GM12873 (cell line): ENCODE measurements around the gene PARP3.

Experiments
- TF ChIP-seq, protein P1 (sequence below): IDR thresholded peaks from 2 replicates; pipeline ENCODE4 v1.5.1; 2012; ENCODE audit warnings: low read depth, mild to moderate bottlenecking, moderate library complexity, low read length, control low read depth; ENCODE audit not compliant: insufficient read depth; ENCODE audit errors: missing control alignments

The PARP3 gene

DNA sequence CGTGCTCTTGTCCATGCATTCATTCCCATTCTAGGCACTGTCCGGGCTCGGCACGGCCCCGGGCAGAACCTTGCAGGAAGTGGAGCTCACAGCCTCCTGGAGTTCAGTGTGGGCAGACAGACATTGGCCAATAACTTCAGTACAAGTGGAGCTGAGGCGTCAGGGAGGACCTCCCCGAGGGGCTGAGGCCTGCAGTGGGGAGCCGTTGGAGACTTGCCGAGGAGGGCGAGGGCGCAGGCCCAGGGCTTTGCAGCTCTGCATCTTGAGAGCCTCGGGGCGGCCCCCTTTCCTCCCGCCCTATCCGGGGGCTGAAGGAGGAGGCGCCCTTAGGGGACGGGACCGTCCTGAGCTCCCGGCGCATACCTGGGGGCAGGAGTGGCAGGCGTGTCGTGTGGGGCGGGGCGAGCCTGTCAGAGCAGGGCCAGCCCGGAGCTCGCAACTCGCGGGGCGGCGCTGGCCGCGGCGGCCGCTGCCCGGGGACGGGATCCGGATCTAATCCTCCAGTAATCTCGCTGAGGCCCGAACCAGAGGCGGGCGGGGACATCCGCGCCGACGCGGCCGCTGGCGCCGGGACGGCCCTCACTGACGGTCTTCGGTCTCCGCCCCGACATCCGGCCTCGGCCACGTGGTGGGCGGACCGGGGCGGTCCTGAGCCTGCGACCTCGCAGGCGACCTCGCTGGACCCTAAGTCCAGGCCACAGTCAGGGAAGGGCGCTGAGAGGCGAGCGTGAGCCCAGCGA is 40.8 kb downstream of the PARP3 start, which contains the start of gene ACY1:
Gene ACY1 (plus strand): TSS at position 698 of the 740 bp plus-strand sequence. CDS start 530 bp downstream, outside the sequence.
- TF ChIP-seq, protein P1, sequence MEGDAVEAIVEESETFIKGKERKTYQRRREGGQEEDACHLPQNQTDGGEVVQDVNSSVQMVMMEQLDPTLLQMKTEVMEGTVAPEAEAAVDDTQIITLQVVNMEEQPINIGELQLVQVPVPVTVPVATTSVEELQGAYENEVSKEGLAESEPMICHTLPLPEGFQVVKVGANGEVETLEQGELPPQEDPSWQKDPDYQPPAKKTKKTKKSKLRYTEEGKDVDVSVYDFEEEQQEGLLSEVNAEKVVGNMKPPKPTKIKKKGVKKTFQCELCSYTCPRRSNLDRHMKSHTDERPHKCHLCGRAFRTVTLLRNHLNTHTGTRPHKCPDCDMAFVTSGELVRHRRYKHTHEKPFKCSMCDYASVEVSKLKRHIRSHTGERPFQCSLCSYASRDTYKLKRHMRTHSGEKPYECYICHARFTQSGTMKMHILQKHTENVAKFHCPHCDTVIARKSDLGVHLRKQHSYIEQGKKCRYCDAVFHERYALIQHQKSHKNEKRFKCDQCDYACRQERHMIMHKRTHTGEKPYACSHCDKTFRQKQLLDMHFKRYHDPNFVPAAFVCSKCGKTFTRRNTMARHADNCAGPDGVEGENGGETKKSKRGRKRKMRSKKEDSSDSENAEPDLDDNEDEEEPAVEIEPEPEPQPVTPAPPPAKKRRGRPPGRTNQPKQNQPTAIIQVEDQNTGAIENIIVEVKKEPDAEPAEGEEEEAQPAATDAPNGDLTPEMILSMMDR: no peak

DNA sequence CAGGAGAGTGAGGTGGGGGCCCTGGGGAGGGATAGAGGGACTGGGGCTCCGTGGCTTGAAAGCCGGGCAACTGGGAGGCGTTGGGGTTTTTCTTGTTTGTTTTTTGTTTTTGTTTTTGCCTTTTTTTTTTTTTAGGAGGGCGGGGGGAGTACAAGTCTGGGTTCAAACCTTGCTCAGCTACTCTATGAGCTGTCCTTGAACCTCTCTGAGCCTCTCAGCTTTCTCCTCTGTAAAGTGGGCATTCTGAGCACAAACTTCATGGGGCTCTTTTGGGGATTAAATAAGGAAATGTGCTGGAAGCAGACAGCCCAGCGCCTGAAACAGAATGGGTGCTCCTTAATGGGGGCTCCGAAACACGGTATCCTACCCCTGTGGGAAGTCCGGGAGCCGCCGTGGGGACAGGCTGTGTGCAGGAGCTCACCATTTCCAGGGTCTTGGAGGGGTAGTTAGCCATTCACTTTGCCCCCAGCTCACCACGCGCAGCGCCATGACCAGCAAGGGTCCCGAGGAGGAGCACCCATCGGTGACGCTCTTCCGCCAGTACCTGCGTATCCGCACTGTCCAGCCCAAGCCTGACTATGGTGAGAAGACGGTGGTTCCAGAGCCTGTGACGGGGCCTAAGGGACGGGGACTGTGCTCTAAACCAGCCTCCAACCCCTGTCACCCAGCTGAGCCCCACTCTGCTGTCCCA is 41.6 kb downstream of the PARP3 start:
- TF ChIP-seq, protein P1: no peak

DNA sequence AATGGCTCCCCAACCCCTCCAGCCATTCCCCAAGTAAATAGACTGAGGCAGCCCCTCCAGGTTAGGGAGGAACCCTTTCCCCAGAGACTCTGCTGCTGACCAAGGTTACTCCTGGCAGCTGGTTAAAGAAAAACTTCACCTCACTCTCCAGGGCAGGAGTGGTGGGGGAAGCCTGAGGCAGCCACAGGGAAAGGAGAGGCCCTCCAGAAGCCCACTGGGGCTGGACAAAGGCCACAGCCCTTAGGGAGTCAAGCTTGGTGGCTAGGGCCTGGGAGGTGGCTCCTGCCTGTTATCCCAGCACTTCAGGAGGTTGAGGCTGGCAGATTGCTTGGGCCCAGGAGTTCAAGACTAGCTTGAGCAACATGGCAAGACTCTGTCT is 42.1 kb downstream of the PARP3 start:
- TF ChIP-seq, protein P1: no peak

DNA sequence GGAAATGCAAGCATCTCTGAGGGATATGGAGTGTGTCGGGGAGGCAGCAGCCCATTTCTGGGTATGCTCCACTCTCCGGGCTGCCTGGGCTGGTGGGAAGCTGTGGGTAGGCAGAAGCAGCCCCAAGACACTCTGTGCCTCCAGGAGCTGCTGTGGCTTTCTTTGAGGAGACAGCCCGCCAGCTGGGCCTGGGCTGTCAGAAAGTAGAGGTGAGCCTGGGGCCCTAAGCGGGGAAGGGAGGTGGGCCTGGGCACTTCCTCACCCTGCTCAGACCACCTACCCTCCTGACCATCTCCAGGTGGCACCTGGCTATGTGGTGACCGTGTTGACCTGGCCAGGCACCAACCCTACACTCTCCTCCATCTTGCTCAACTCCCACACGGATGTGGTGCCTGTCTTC is 42.9 kb downstream of the PARP3 start:
- TF ChIP-seq, protein P1: no peak

DNA sequence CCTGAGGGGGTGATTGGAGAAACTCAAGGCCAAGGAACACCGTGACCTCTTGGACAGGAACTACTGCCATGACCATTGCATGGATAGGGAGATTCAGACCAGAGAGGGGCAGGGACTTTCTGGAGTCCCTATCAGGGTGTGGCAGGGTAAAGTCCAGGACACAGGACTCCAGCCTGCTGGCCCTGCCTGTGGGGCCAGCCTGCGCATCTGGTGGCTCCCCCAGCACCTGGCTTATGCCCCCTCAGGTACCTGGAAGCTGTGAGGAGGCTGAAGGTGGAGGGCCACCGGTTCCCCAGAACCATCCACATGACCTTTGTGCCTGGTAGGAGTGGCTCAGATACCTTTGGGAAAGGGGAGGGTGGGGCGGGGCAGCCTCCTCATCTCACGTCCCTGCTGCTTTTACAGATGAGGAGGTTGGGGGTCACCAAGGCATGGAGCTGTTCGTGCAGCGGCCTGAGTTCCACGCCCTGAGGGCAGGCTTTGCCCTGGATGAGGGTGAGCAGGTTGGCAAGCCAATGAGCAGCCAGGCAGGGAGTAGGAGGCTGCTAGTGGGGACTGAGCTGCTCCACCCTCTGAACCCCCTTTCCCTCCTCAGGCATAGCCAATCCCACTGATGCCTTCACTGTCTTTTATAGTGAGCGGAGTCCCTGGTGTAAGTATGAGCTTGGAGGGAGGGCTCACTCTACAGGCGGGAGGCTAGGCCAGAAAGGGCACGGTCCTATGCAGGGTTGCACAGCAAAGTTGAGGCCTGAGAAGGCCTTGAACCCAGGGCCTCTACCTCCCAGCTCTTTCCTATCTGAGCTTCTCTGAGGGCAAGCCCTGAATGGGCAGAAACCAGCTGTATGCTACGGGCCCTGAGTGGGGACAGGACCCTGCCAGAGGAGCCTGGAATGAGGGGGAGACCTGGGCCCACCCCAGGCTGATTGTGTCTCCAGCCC is 44.1 kb downstream of the PARP3 start:
- TF ChIP-seq, protein P1: no peak

DNA sequence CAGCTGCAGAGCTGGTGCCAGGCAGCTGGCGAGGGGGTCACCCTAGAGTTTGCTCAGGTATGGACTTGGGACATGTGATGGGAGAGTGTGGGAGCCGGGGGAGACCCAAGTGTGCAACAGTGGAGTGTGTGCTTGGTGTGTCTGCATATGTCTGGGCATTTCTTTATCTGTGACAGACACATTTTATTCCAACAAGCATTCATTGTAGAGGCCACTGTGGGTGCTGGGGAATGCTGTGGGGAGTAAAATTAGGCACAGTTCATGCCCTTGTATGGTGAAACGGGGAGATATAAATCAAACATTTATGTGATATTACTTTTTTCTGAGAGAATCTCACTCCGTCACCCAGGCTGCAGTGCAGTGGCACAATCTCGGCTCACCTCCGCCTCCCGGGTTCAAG is 45.4 kb downstream of the PARP3 start:
- TF ChIP-seq, protein P1: no peak
